Smooth muscle cell (in vitro differentiated cells): ENCODE measurements around the gene RAPGEF2. TPM values are rescaled to one million over a fixed set of nuclear protein-coding genes. Genes with fewer than 3 reads are reported as not detected.

ENCODE experiments used
- DNase-seq: peaks from one replicate; lab custom pipeline; 2025; ENCODE audit not compliant: unreplicated experiment; lab: John Stamatoyannopoulos, UW
- H2AFZ ChIP-seq: fragments of 200-600 bp; sonication (generic); 2 replicates; pipeline ENCODE4 v1.6.0; 2016; ENCODE audit warnings: antibody characterized with exemption, low read depth, mild to moderate bottlenecking
- H3F3A ChIP-seq: fragments of 200-600 bp; sonication (generic); 2 replicates; pipeline ENCODE4 v1.6.0; 2017; ENCODE audit warnings: antibody characterized with exemption, low read depth
- H3K27ac ChIP-seq: fragments of 200-600 bp; sonication (generic); 2 replicates; pipeline ENCODE4 v1.5.1; 2016; ENCODE audit warnings: low read depth, mild to moderate bottlenecking
- H3K27me3 ChIP-seq: fragments of 200-600 bp; sonication (generic); 2 replicates; pipeline ENCODE4 v1.6.1; 2016; ENCODE audit warnings: low read depth, mild to moderate bottlenecking
- H3K36me3 ChIP-seq: fragments of 200-600 bp; sonication (generic); 2 replicates; pipeline ENCODE4 v1.5.1; 2016; ENCODE audit warnings: low read depth
- H3K4me1 ChIP-seq: fragments of 200-600 bp; sonication (generic); 2 replicates; pipeline ENCODE4 v1.5.1; 2016; ENCODE audit warnings: low read depth
- H3K4me2 ChIP-seq: fragments of 200-600 bp; sonication (generic); 2 replicates; pipeline ENCODE4 v1.6.0; 2016; ENCODE audit warnings: mild to moderate bottlenecking
- H3K4me3 ChIP-seq: fragments of 200-600 bp; sonication (generic); 2 replicates; pipeline ENCODE4 v1.5.1; 2016; ENCODE audit warnings: mild to moderate bottlenecking
- H3K79me2 ChIP-seq: fragments of 200-600 bp; sonication (generic); 2 replicates; pipeline ENCODE4 v1.6.0; 2016; ENCODE audit warnings: low read depth, mild to moderate bottlenecking
- H3K9ac ChIP-seq: fragments of 200-600 bp; sonication (generic); 2 replicates; pipeline ENCODE4 v1.6.0; 2016; ENCODE audit warnings: low read depth
- H3K9me3 ChIP-seq: fragments of 200-600 bp; sonication (generic); replicated peaks from 2 replicates; pipeline ENCODE4 v1.5.1; 2016; ENCODE audit warnings: low read depth
- H4K20me1 ChIP-seq: fragments of 200-600 bp; sonication (generic); 2 replicates; pipeline ENCODE4 v1.6.0; 2016; ENCODE audit warnings: low read depth
- WGBS: methylation state at CpG from one replicate; pipeline ENCODE4 v1.1.7; 2016; ENCODE audit warnings: low lambda C conversion rate; 5-methylcytosine and 5-hydroxymethylcytosine counted together
- polyA plus RNA-seq: library from polyadenylated mRNA; unstranded; fragments of >200 nt; fragmentation: Nextera tagmentation; extraction: Ambion mirVana; gene quantifications from 2 replicates; pipeline ENCODE4 v1.2.1, GENCODE V29; 2016
- total RNA-seq: library from RNA; depleted of rRNA; stranded (reverse); fragments of >200 nt; gene quantifications from 2 replicates; pipeline ENCODE4 v1.2.3, GENCODE V29; 2014
- TF ChIP-seq, protein P1 (sequence below): fragments of 200-600 bp; sonication (generic); IDR thresholded peaks from 2 replicates; pipeline ENCODE4 v1.5.1; 2017; ENCODE audit warnings: borderline replicate concordance, mild to moderate bottlenecking, antibody characterized with exemption; ENCODE audit not compliant: insufficient read depth, poor library complexity, severe bottlenecking

The RAPGEF2 gene
- total and polyA plus RNA-seq, 2 experiments from 2014 or later: 7.4 to 44.7 TPM

DNA sequence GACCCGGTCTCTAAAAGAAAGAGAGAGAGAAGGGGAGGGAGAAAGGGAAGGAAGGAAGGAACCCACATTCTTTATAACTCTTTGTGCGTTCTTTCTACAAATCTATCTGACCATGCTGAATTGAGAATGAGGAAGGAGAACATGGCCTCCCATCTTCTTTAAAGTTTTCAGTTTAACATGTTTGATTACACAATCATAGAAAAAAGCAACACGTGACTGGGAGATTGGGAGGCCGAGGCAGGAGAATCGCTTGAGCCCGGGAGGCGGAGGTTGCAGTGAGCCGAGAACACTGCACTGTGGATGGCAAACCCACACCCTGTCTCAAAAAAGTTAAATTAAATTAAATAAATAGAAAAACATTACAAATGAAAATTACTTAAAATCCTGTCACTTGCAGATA lies 254.5 kb downstream of the RAPGEF2 start:
- Histone ChIP-seq H3K36me3 (peaks cover 9% of the 10 kb centered on the region), H3K9ac (no peak overlapping the region), H3K27ac (peak overlapping the region; percentile 78), H3K79me2 (no peaks in the 10 kb centered on the region), H3K27me3 (no peaks in the 10 kb centered on the region), H2AFZ (no peak overlapping the region), H3K4me1 (peaks cover 14% of the 10 kb centered on the region), H3K9me3 (no peaks in the 10 kb centered on the region), H3K4me3 (no peak overlapping the region), H3F3A (peaks cover 9% of the 10 kb centered on the region), H4K20me1 (no peaks in the 10 kb centered on the region), H3K4me2 (no peak overlapping the region)
- TF ChIP-seq, protein P1, sequence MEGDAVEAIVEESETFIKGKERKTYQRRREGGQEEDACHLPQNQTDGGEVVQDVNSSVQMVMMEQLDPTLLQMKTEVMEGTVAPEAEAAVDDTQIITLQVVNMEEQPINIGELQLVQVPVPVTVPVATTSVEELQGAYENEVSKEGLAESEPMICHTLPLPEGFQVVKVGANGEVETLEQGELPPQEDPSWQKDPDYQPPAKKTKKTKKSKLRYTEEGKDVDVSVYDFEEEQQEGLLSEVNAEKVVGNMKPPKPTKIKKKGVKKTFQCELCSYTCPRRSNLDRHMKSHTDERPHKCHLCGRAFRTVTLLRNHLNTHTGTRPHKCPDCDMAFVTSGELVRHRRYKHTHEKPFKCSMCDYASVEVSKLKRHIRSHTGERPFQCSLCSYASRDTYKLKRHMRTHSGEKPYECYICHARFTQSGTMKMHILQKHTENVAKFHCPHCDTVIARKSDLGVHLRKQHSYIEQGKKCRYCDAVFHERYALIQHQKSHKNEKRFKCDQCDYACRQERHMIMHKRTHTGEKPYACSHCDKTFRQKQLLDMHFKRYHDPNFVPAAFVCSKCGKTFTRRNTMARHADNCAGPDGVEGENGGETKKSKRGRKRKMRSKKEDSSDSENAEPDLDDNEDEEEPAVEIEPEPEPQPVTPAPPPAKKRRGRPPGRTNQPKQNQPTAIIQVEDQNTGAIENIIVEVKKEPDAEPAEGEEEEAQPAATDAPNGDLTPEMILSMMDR: no peak
- 97% methylated on average over 8 of the region's 8 CpGs for WGBS
- DNase-seq: no peak

DNA sequence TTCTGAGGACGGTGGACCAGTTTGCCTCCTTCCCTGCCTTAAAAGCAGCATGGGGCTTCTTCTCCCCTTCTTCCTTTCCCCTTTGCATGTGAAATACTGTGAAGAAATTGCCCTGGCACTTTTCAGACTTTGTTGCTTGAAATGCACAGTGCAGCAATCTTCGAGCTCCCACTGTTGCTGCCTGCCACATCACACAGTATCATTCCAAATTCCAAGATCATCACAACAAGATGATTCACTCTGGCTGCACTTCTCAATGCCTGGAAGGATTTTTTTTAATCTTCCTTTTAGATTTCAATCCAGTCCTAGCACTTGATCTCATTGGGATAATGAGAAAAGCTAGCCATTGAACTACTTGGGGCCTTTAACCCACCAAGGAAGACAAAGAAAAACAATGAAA lies 255.3 kb downstream of the RAPGEF2 start:
- Histone ChIP-seq H3K9ac (no peak overlapping the region), H3K27ac (peak overlapping the region; percentile 78), H3F3A (peaks cover 9% of the 10 kb centered on the region), H3K79me2 (no peaks in the 10 kb centered on the region), H3K4me3 (no peak overlapping the region), H3K9me3 (no peaks in the 10 kb centered on the region), H2AFZ (no peak overlapping the region), H3K4me1 (peaks cover 14% of the 10 kb centered on the region), H3K4me2 (peak overlapping the region; percentile 7), H3K36me3 (peaks cover under 1% of the 10 kb centered on the region), H3K27me3 (no peaks in the 10 kb centered on the region), H4K20me1 (no peaks in the 10 kb centered on the region)
- WGBS: 46% methylated on average over 2 of the region's 2 CpGs
- DNase-seq: no peak
- TF ChIP-seq, protein P1: no peak

DNA sequence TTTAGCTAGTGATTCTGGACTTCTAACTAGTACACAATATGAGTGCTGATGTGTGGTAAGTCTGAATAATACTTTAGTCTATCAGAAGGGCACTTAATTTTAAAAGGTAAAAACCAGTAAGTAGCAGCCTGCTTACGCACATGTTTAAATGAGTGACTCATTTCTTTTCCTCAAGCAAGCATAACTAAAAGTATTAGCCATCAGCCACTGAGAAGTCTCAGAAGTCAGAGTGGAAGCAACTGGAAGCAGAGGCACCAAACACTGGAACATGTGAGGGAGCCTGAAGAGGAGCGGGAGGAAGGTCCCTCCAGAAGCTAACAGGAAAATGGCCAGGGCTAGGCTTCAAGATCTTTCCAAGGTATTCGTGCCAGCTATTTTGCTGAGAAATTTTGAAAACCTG lies 257.7 kb downstream of the RAPGEF2 start:
- Histone ChIP-seq H3K36me3 (no peaks in the 10 kb centered on the region), H3K27ac (peak overlapping the region; percentile 78), H3F3A (peaks cover 9% of the 10 kb centered on the region), H4K20me1 (no peaks in the 10 kb centered on the region), H3K4me3 (no peak overlapping the region), H3K4me2 (peak overlapping the region; percentile 72), H2AFZ (no peak overlapping the region), H3K9ac (peak overlapping the region; percentile 55), H3K79me2 (no peaks in the 10 kb centered on the region), H3K4me1 (peaks cover 14% of the 10 kb centered on the region), H3K9me3 (no peaks in the 10 kb centered on the region), H3K27me3 (no peaks in the 10 kb centered on the region)
- DNase-seq: no peak
- WGBS: 49% methylated on average over 3 of the region's 3 CpGs
- TF ChIP-seq, protein P1: no peak

DNA sequence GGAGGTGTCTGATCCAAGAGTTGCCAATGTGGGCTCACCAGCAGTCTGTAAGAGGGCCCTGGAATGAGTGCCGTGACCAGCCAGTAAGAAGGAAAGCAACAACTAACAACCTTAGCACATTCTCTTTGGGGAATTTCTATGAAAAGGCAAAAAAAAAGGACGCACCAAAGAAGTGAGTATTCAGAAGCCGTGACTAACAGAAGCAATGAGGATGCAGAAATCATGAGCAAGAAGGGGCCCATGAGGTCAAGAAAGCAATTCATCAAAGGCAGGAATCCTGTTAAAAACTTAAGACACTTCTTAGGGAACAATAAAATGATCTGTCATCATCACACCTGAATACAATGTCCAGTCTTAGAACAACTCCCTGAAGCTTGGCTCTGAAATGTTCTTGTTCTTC lies 260.5 kb downstream of the RAPGEF2 start:
- Histone ChIP-seq H4K20me1 (no peaks in the 10 kb centered on the region), H2AFZ (no peak overlapping the region), H3K4me2 (no peak overlapping the region), H3K79me2 (no peaks in the 10 kb centered on the region), H3K36me3 (no peaks in the 10 kb centered on the region), H3K9me3 (no peaks in the 10 kb centered on the region), H3K27ac (no peak overlapping the region), H3K27me3 (no peaks in the 10 kb centered on the region), H3K4me1 (peaks cover 8% of the 10 kb centered on the region), H3K4me3 (no peak overlapping the region), H3K9ac (no peak overlapping the region), H3F3A (peaks cover 9% of the 10 kb centered on the region)
- TF ChIP-seq, protein P1: no peak
- DNase-seq: no peak
- 96% methylated on average over 3 of the region's 3 CpGs for WGBS
